Effector memory CD8-positive, alpha-beta T cell (primary cell): ENCODE data around the gene BTG1.

ENCODE experiments used
- ATAC-seq: fragments of 150-1000 bp; cut with Tn5 transposase; replicated peaks from 2 replicates; pipeline ENCODE4 v1.10.0; 2021; ENCODE audit warnings: mild to moderate bottlenecking, moderate library complexity
- DNase-seq, 3 experiments: peaks; one replicate each; pipeline ENCODE4 v3.0.0; 2021
- H3K27ac Mint-ChIP-seq, 2 donors: one replicate each; pipeline ENCODE4 v1.8.0; 2022; ENCODE audit warnings: mild to moderate bottlenecking in 2 of 2, mixed read lengths in 2 of 2, moderate library complexity in 2 of 2
- H3K27me3 Mint-ChIP-seq, 2 donors: one replicate each; pipeline ENCODE4 v1.8.0; 2022; ENCODE audit warnings: mixed read lengths in 2 of 2
- H3K36me3 Mint-ChIP-seq: one replicate; pipeline ENCODE4 v1.8.0; 2022; ENCODE audit warnings: mild to moderate bottlenecking, moderate library complexity, mixed read lengths; ENCODE audit not compliant: insufficient read depth
- H3K4me1 Mint-ChIP-seq, 2 donors: one replicate each; pipeline ENCODE4 v1.8.0; 2022; ENCODE audit warnings: low read depth in 2 of 2, mixed read lengths in 2 of 2
- H3K4me3 Mint-ChIP-seq, 2 donors: one replicate each; pipeline ENCODE4 v1.8.0; 2022; ENCODE audit warnings: mild to moderate bottlenecking in 2 of 2, mixed read lengths in 2 of 2, moderate library complexity in 2 of 2
- H3K9me3 Mint-ChIP-seq, 2 donors: one replicate each; pipeline ENCODE4 v1.8.0; 2022; ENCODE audit warnings: mixed read lengths in 2 of 2

The BTG1 gene

DNA sequence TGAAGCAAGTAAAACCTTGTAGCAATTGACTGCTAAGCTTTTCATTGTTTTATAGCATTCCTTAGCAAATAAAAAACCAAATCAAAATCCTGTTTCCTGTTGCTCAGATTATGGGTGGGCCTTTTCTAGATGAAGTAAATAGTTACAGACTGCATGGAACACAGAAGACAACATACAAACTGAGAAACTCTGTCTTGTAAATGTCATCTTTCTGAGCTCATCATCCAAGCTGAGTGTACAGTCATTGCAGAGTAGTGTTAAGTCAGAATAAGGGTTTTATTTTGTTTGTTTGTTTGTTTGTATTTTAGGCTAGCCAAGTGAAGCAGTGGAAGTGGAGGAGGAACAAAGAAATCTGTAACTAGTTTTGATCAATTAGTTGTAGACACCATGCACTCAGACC, 24.4 kb upstream of the BTG1 start:
- H3K27ac Mint-ChIP-seq, result peak overlapping the region in 1 of 2 donors; percentile 5
- no peaks in the 10 kb centered on the region for H3K9me3 Mint-ChIP-seq
- peaks cover 6 to 8% of the 10 kb centered on the region in 2 donors for H3K4me1 Mint-ChIP-seq
- no peaks in the 10 kb centered on the region for H3K27me3 Mint-ChIP-seq
- DNase-seq (no peak), ATAC-seq (no peak)
- H3K4me3 Mint-ChIP-seq, result no peak overlapping the region
- H3K36me3 Mint-ChIP-seq, result no peaks in the 10 kb centered on the region

DNA sequence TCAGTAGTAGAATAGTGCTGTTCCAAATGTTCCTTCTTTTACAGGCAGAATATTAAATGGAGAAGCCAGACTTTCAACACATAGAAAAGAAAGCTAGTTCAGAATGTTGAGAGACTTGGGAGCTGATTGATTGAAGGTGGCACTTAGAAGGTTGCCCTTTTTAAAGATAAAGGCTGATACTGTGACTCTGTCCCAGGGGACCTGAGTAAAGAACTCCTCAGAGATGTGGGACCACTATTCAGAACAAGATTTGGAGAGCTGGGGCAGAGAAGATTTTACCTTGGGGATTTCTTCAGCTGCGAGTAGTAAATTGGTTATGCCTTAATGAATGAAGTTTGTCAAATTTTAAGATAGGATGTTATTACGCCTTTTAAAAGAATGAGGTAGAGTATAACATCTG, 21.4 kb upstream of the BTG1 start:
- H3K36me3 Mint-ChIP-seq, result no peaks in the 10 kb centered on the region
- H3K4me3 Mint-ChIP-seq, result no peak overlapping the region
- no peak for ATAC-seq
- H3K27me3 Mint-ChIP-seq, result peaks cover 0 to 6% of the 10 kb centered on the region in 2 donors
- no peak for DNase-seq
- no peaks in the 10 kb centered on the region for H3K9me3 Mint-ChIP-seq
- peak overlapping the region in 1 of 2 donors; percentile 5 for H3K27ac Mint-ChIP-seq
- H3K4me1 Mint-ChIP-seq, result peaks cover 4 to 7% of the 10 kb centered on the region in 2 donors

- Mint-ChIP-seq H3K9me3 (no peaks in the 10 kb centered on the region), H3K36me3 (no peaks in the 10 kb centered on the region), H3K27ac (no peak overlapping the region), H3K4me3 (no peak overlapping the region), H3K4me1 (peaks cover under 1 to 2% of the 10 kb centered on the region in 2 donors), H3K27me3 (peaks cover 0 to 6% of the 10 kb centered on the region in 2 donors)
- ATAC-seq (no peak), DNase-seq (no peak)
These were observed 19.1 kb upstream of the BTG1 start for GRCh38 chr12:92164712-92165111.

DNA sequence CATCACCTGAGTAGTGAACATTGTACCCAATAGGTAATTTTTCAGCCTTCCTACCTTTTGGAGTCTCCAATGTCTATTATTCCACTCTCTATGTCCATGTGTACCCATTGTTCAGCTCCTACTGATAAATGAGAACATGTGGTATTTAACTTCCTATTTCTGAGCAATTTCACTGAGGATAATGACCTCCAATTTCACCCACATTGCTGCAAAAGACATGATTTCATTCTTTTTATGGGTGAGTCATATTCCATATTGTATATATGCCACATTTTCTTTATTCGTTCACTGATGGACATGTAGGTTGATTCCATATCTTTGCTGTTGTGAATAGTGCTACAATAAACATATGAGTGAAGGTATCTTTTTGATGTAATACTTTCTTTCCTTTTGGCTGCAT, 16.4 kb upstream of the BTG1 start:
- no peak overlapping the region for H3K4me3 Mint-ChIP-seq
- H3K9me3 Mint-ChIP-seq, result no peaks in the 10 kb centered on the region
- H3K36me3 Mint-ChIP-seq, result no peaks in the 10 kb centered on the region
- no peak overlapping the region for H3K27ac Mint-ChIP-seq
- H3K4me1 Mint-ChIP-seq, result peaks cover 3 to 7% of the 10 kb centered on the region in 2 donors
- peaks cover 0 to 6% of the 10 kb centered on the region in 2 donors for H3K27me3 Mint-ChIP-seq
- ATAC-seq (no peak), DNase-seq (no peak)

GRCh38 chr12:92158796-92159439, 13.3 kb upstream of the BTG1 start:
- no peaks in the 10 kb centered on the region for H3K9me3 Mint-ChIP-seq
- peaks cover 0 to 4% of the 10 kb centered on the region in 2 donors for H3K27me3 Mint-ChIP-seq
- H3K27ac Mint-ChIP-seq, result no peak overlapping the region
- H3K36me3 Mint-ChIP-seq, result no peaks in the 10 kb centered on the region
- H3K4me3 Mint-ChIP-seq, result no peak overlapping the region
- H3K4me1 Mint-ChIP-seq, result peaks cover 2 to 7% of the 10 kb centered on the region in 2 donors
- no peak for DNase-seq
- no peak for ATAC-seq

DNA sequence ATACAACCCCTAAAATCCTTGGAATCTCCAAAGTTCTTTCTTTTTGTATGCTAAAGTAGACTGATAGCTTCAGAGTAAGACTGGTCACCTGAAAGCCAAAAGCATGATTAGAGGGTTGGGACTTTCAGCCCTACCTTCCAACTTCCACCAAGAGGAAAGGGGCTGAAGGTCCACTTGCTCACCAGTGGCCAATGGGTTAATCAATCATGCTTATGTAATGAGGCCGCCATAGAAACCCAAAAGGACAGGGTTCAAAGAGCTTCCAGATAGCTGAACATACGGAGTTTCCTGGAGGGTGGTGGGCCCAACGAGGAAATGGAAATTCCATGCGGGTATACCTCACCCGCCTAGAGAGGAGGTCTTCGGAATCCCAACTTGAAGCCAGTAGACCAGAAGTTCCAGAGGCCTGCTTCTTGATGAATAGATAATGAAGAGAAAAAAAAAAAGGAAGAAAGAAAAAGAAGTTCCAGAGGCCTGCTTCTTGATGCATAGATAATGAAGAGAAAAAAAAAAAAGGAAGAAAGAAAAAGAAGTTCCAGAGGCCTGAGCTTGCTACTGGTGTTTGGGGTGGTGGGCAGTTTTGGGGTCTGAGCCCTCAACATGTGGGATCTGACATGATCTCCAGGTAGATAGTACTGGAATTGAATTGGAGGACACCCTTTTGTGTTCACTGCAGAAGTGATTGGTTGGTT, 11.2 kb upstream of the BTG1 start:
- DNase-seq (no peak), ATAC-seq (no peak)
- Mint-ChIP-seq H3K27ac (peak overlapping the region in 1 of 2 donors; percentile 49), H3K9me3 (no peaks in the 10 kb centered on the region), H3K4me3 (no peak overlapping the region), H3K4me1 (peaks cover 2 to 7% of the 10 kb centered on the region in 2 donors), H3K27me3 (no peaks in the 10 kb centered on the region), H3K36me3 (no peaks in the 10 kb centered on the region)

DNA sequence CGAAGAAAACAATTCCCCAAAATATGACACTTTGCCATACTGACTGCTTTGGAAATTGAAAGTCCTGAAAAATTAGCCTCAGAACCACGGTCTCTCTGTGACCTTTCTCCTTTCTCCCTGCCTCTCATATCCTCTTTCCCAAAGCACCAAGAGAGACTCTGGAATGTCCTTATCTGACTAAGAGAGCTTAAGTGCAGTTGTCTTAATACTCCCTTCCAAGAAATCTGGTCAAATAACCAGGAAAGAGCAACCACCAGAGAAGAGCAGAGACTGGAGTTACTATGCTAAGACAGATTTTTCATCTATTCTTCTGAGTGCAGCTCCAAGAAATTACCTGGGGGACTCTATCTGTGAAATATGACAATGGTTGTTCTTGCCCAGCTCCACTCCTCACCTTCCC, 10.5 kb upstream of the BTG1 start:
- H3K27me3 Mint-ChIP-seq, result no peaks in the 10 kb centered on the region

DNA sequence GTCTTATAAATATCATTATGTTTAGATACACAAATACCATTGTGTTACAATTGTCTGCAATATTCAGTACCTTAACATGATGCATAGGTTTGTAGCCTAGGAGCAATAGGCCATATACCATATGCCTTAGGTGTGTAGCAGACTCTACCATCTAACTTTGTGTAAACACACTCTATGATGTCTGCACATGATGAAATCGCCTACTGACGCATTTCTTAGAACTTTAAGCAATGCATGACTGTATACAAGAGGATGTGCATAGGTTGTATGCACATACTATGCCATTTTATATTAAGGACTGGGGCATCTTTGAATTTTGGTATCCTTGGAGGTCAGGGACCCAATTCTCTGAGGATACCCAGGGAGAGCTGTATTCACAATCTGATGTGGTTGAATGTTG, 10.1 kb upstream of the BTG1 start:
- Mint-ChIP-seq H3K27ac (no peak overlapping the region), H3K27me3 (no peaks in the 10 kb centered on the region), H3K4me3 (no peak overlapping the region), H3K36me3 (no peaks in the 10 kb centered on the region), H3K4me1 (peaks cover 2 to 7% of the 10 kb centered on the region in 2 donors), H3K9me3 (no peaks in the 10 kb centered on the region)
- ATAC-seq, result no peak
- DNase-seq, result no peak

More for the DNA sequence above, 10.5 kb upstream of the BTG1 start:
- ATAC-seq (no peak), DNase-seq (no peak)
- Mint-ChIP-seq H3K4me3 (no peak overlapping the region), H3K9me3 (no peaks in the 10 kb centered on the region), H3K27ac (no peak overlapping the region), H3K4me1 (peaks cover 2 to 7% of the 10 kb centered on the region in 2 donors), H3K36me3 (no peaks in the 10 kb centered on the region)

GRCh38 chr12:92151916-92152315, 6.3 kb upstream of the BTG1 start:
- Mint-ChIP-seq H3K36me3 (peaks cover 2% of the 10 kb centered on the region), H3K27ac (no peak overlapping the region), H3K9me3 (no peaks in the 10 kb centered on the region), H3K4me3 (no peak overlapping the region), H3K4me1 (peaks cover 7 to 8% of the 10 kb centered on the region in 2 donors), H3K27me3 (no peaks in the 10 kb centered on the region)
- ATAC-seq (no peak), DNase-seq (no peak)

DNA sequence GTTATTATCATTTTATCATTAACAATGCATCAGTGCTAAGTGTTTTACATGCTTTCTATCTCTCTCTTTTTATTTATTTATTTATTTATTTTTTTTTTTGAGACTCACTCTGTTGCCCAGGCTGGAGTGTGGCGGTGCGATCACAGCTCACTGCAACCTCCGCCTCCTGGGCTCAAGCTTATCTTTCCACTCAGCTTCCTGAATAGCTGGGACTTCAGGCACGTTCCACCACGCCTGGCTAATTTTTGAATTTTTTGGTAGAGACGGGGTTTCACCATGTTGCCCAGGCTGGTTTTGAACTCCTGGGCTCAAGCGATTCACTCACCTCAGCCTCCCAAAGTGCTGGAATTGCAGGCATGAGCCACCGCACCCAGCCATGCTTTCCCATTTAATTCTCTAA, 3.9 kb upstream of the BTG1 start:
- Mint-ChIP-seq H3K4me1 (peaks cover 16% of the 10 kb centered on the region in 2 donors), H3K36me3 (peaks cover 26% of the 10 kb centered on the region), H3K9me3 (no peaks in the 10 kb centered on the region), H3K27me3 (no peaks in the 10 kb centered on the region), H3K4me3 (no peak overlapping the region), H3K27ac (no peak overlapping the region)
- ATAC-seq (no peak), DNase-seq (no peak)

GRCh38 chr12:92147491-92147890, 1.8 kb upstream of the BTG1 start:
- H3K27ac Mint-ChIP-seq, result peak overlapping the region in 1 of 2 donors; percentile 49
- H3K4me1 Mint-ChIP-seq, result peaks cover 22 to 26% of the 10 kb centered on the region in 2 donors
- no peaks in the 10 kb centered on the region for H3K27me3 Mint-ChIP-seq
- no peak for DNase-seq
- peaks cover 46% of the 10 kb centered on the region for H3K36me3 Mint-ChIP-seq
- H3K9me3 Mint-ChIP-seq, result no peaks in the 10 kb centered on the region
- H3K4me3 Mint-ChIP-seq, result peak overlapping the region in 1 of 2 donors; percentile 99
- ATAC-seq, result no peak

DNA sequence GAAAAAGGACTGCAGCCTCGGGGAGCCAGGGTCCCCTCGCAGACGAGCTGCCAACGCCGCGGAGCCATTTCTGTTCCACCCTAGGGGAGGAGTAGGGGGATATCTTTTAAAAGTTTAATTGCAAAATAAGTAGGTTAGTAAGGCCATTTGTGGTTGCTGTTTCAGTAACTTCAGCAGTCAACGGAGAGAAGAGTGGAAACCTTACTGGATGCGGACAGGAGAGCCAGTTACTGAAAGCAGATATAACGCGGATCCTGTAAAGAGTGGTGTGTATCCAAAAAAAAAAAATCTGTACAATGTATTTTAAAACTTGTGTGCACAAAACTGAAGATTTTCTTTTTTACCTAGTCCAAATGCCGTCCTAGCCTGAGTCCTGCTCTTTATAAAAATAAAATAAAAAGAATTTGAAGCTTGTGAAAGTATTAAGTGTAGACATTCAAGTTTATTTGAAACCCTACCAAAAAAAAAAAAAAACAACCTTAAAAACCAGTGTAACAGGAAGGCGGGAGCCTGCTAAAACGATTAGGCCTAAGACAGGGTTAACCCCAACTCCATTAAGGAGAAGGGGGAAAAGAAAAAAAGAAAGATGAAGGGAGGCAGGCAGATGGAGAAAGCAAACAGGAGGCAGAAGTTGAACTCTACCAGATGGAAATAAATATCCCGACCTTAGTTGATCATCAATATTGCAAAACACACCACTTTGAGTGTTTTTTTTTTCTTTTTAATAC, 1.0 kb upstream of the BTG1 start:
- no peak for DNase-seq

GRCh38 chr12:92145481-92145730, 240 bp downstream of the BTG1 start:
- peak overlapping the region; percentile 98 to 99 for H3K4me3 Mint-ChIP-seq
- H3K9me3 Mint-ChIP-seq, result no peaks in the 10 kb centered on the region
- peaks cover 67% of the 10 kb centered on the region for H3K36me3 Mint-ChIP-seq
- no peaks in the 10 kb centered on the region for H3K27me3 Mint-ChIP-seq
- DNase-seq (no peak), ATAC-seq (peak; percentile 5)
- peak overlapping the region; percentile 99 to 100 for H3K27ac Mint-ChIP-seq
- peaks cover 23 to 26% of the 10 kb centered on the region in 2 donors for H3K4me1 Mint-ChIP-seq

More for the DNA sequence above, 1.0 kb upstream of the BTG1 start:
- no peaks in the 10 kb centered on the region for H3K9me3 Mint-ChIP-seq
- peak overlapping the region; percentile 99 to 100 for H3K27ac Mint-ChIP-seq
- no peaks in the 10 kb centered on the region for H3K27me3 Mint-ChIP-seq
- peak; percentile 0 for ATAC-seq
- H3K4me3 Mint-ChIP-seq, result peak overlapping the region; percentile 98 to 99
- H3K36me3 Mint-ChIP-seq, result peaks cover 55% of the 10 kb centered on the region
- peaks cover 23 to 26% of the 10 kb centered on the region in 2 donors for H3K4me1 Mint-ChIP-seq
